Measurements from ENCODE around the gene RASGRP1.

Gene RASGRP1

DNA sequence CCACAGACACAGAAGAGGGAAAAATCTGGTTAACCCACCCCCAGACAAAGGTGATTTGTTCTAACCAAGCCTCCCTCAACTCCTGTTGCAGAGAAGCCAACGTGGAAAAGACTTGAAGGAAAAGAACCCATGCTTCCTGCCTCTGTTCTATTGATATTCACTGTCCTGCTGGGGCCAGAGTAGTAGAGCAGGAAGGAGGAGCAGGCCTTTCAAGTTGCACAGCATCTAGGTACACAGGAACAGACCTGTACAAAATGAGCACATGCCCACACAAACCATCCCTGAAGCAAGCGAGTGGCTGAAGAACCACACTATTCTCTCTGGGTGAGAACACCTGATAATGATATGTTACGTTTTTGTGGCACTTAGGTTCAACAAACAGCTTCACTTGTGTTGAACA lies 29.9 kb downstream of the RASGRP1 start:
- no peak for DNase-seq

- no peak for DNase-seq
Measured at GRCh38 chr15:38533926-38534325, 30.7 kb downstream of the RASGRP1 start.

- DNase-seq = no peak
Measured at GRCh38 chr15:38533416-38533915, 31.1 kb downstream of the RASGRP1 start.

GRCh38 chr15:38532728-38533127 lies 31.9 kb downstream of the RASGRP1 start:
- DNase-seq = no peak

DNA sequence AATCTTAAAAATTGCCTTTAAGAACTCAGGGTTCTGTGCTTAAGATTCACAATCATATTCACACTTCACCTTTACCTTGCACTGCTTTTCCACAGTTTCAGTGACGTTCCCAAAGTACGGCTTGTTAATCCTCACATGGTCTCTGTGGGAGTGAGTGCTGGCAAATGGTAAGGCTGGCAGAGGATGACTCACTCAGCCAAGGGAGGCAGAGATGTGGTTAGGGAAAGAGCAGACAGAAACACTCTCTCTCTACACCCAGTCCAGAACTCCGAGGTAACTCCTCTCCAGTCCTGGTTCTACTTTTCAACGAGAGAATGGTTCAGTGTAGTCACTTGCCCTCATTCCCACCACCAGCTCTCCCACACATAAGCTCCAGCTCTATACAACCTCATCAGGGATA lies 33.1 kb downstream of the RASGRP1 start:
- no peak for DNase-seq

DNA sequence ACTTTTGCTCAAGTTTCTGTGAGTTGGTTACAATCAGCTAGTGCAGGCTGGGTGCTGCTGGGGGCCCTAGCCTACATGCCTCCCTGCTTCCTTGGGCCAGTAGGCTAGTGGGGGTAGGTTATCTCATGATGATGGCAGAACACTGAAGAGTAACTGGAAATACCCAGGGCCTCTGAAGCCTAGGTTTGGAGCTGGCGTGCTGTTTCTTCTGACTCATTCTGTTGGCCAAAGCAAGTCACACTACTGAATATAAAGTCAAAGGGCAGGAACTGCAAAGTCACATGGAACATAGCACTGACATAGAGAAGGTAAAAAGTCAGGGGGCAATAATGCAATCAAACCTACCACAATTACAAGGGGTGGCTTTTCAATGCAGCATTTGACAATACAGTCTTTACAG lies 34.5 kb downstream of the RASGRP1 start:
- no peak for DNase-seq

GRCh38 chr15:38528294-38528693 lies 36.3 kb downstream of the RASGRP1 start:
- DNase-seq = no peak

DNA sequence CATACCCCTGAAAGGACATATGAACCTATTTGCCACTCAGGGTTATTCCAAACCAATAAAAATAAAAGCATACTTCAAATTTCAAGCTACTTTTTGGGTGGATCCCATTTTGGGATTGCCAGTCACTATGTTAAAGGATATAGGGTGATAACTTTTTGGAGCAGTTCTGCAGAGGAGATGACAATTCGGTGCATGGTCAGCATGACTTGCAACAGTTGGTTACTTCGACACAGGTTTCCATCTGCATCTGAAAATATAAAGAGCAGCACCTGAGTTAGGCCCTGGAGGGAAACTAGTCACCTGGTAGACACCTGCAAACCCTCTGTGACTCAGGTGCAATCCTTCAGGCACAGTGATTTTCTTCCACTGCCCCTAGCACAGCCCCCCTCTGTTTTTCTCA lies 38.5 kb downstream of the RASGRP1 start:
- DNase-seq = no peak

DNA sequence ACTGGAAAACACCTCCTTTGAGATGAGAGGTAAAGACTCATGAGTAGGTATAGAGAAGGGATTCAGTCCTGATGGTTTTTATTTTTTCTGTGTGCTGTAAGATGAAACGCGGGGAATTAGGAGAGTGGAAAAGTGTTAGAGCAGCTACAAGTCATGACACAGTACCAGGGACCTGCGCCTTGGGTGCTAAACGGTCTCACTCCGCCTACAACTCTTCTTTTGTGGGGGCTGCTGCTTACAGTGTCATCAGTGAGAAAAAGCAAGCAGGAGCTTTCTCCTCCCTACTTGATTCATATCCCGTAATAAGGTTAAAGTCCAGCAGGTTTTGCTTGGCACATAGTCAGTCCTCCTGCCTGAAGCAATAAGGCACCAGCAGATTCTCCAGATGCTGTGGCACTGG lies 39.1 kb downstream of the RASGRP1 start:
- DNase-seq = no peak

GRCh38 chr15:38524156-38524555 lies 40.5 kb downstream of the RASGRP1 start:
- DNase-seq = no peak

- DNase-seq = no peak
Measured at GRCh38 chr15:38522922-38523321, 41.7 kb downstream of the RASGRP1 start.

DNA sequence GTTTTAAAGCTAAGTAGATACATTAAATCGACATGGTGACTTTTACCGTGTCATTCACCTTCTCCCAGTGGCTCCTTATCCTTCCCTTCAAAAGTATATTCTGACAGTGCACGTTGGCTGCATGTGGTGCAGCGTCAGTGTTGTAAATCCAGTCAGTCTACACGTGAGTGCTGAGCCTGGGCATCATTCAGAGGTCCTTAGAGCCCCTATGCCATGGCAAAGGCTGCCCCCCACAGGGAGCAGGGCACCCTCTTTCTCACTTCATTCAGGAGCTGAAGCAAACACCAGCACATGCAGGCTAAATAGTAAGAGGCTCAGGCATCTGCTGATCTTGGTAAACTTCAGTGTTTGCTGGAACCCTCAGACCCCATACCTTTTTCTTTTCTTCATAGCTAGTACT lies 43.3 kb downstream of the RASGRP1 start:
- no peak for DNase-seq

DNA sequence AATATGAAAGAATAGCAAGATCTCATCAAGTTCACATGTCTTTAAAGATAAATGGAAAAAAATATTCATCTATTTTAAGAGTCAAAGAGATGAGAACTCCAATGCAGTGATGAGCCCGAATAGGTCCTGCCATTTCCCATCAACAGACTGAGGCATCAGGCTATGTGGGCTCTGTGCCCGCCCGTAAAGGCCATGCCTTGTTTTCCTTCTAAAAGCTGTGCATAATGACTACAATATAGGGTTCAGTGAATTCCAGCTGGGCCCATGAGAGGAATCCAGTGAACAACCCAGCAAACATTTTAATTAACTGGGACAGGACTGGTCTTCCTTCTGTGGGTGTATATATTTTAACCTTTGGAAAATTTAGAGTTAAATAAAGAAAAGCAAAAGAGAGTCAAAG lies 44.6 kb downstream of the RASGRP1 start:
- DNase-seq = no peak

DNA sequence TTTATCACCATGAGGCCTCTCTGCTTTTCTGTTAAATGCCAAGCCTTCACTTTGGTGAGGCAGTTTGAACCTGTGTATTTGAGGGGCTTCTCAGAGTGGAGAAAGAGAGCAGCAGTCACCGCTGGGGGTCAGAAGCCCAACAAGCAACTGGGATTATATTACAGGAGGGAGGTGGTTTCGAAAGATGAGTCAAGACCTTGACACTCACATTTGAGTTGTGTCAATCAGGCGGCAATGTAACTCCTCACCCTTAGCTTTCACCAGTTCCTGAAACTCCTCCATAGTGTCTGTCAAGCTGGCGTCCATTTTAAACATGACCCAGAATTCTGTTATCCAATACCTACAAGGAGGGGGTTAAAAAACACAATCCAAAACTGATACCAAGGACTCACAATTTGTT lies 46.5 kb downstream of the RASGRP1 start:
- DNase-seq = no peak

DNA sequence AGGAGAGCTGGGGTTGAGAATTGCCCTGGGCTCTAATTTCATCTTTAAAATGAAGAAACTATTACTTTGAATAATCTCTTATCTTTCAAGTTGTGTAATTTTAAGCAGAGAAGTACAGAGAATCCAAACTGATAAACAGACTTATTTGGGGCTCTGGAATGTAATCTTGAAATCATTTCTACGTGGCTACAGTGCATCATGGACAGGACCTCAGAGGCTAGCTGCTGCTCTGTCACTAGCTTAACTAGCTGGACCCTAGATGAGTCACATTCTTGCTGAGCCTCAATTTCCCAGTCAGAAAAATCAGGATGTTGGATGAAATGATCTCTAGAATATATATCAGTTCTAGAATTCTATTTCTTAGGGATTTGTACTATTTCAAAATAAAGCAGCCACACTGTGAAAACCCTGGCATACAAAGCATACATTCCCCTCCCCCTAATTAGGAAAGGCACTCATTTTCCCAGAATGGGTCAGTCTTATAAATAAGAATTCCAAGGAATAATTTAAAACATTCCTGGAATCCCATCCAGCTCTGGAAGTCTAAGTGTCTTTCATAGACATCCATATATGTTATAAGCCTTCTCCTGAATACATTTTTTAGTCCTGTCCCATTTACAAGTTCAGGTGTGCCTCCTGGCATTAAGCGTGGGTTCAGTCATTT lies 47.2 kb downstream of the RASGRP1 start:
- DNase-seq = no peak

DNA sequence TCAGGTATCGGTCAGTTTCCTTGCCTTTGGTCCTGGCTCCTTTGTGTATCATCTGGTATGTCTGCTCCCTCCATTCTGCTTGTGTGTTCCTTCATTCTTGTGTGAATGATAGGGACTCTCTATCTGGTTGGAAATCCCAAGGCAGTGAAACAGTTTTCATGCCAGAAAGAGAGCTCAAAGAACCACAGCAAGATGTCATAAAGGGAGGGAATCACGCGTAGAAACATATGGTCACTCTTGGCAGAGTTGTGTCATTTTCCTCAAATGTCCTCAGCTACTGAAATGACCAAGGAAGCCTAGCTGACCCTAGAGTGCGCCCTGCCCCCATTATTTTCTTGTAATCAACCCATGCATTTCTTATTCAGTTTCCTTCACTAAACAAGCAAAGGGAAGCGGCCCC lies 48.0 kb downstream of the RASGRP1 start:
- DNase-seq = no peak

- no peak for DNase-seq
Measured at GRCh38 chr15:38514601-38515000, 50.0 kb downstream of the RASGRP1 start.

DNA sequence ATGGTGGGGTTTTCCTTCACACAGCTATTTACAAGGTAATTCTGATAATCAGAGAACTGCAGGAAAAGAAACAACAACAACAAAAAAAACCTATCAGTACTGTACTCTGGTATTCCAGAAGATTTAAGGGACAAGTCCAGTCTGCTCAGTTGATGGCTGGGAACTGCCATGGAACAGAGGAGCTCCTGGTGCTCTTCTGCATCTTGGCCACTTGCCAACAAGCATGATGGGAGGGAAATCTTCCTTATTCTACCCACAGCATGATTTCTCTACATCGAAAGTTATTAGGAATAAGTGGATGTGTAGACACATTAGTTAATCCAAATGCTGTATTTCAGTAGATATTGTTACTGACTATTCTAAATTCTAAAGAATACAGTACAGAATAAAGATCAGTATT lies 51.7 kb downstream of the RASGRP1 start:
- DNase-seq = no peak

DNA sequence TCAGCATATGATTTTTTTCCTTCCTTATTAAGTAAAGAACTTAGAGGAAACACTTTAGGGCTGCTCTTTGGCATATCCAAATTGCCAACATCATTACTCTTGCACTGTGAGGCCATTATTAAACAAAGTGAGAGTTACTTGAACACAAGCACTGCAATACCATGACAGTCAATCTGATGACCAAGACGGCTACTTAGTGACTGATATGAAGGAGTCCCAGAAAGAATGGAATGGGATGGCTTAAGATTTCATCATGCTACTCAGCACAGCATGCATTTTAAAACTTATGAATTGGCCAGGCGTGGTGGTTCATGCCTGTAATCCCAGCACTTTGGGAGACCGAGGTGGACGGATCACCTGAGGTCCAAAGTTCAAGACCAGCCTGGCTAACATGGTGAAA lies 55.5 kb downstream of the RASGRP1 start:
- DNase-seq = no peak

- DNase-seq = no peak
Measured at GRCh38 chr15:38508647-38509046, 56.0 kb downstream of the RASGRP1 start.

GRCh38 chr15:38507570-38507969 lies 57.0 kb downstream of the RASGRP1 start:
- DNase-seq = no peak

GRCh38 chr15:38506997-38507396 lies 57.6 kb downstream of the RASGRP1 start:
- DNase-seq = no peak

DNA sequence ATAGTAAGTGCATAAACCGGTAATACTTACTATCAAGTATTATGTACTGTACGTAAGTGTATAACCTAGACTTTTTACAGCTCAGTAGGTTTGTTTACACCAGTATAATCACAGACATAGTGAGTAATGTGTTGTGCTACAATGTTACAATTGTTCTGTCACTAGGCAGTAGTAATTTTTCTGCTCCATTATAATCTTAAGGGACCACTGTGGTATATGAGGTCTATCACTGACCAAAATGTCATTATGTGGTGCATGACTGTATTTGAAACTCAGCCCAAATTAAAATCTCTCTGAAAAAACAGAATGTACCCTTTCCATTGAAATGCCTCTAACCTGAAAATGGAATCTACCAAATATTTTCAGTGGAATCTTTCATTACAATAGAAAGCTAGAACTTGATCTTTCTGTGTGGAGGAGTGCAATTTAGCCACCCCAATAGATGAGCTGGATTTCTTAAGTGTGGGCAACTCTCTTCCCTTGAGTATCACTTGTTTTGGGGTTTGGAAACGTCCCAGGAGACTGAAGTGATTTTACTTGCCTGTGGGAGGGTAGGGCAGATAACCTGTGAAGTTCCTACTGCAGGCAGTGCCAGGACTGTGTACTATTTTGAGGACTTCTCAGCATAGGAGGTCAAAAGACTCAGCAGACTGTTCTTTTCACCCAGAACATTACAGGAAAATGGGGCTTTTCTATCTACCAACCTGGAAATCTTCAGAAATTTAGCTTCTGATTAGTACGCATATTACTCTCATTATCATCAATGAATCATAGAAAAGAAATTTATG lies 59.7 kb downstream of the RASGRP1 start:
- no peak for DNase-seq

- DNase-seq = no peak
Measured at GRCh38 chr15:38503496-38503895, 61.1 kb downstream of the RASGRP1 start.

- DNase-seq = no peak
Measured at GRCh38 chr15:38499651-38500050, 65.0 kb downstream of the RASGRP1 start.

Data from NCI-H1930 (cell line).